GM18868 (cell line): ENCODE data around the gene R3HDM4.
"Not testable (repeated sequence)": the region's sequence is repeated elsewhere in the genome, so short reads cannot be mapped to it uniquely, and the experiment has no call there.

Source experiments
- ATAC-seq: cut with Tn5 transposase; IDR thresholded peaks from one replicate; pipeline ENCODE4 v1.9.1; 2021; ENCODE audit warnings: mild to moderate bottlenecking, moderate library complexity; ENCODE audit not compliant: unreplicated experiment

R3HDM4 gene

DNA sequence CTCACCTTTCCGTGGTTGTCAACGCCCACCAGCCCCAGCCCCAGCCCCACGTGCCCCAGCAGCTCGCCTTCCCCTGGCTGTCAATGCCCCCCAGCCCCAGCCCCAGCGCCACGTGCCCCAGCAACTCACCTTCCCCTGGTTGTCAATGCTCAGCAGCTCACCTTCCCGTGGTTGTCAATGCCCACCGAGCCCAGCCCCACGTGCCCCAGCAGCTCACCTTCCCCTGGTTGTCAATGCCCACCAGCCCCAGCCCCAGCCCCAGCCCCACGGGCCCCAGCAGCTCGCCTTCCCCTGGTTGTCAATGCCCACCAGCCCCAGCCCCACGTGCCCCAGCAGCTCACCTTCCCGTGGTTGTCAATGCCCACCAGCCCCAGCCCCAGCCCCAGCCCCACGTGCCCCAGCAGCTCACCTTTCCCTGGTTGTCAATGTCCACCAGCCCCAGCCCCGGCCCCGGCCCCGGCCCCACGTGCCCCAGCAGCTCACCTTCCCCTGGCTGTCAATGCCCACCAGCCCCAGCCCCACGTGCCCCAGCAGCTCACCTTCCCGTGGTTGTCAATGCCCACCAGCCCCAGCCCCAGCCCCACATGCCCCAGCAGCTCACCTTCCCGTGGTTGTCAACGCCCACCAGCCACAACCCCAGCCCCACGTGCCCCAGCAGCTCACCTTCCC is 34.9 kb downstream of the R3HDM4 start:
- ATAC-seq: not testable (repeated sequence)

DNA sequence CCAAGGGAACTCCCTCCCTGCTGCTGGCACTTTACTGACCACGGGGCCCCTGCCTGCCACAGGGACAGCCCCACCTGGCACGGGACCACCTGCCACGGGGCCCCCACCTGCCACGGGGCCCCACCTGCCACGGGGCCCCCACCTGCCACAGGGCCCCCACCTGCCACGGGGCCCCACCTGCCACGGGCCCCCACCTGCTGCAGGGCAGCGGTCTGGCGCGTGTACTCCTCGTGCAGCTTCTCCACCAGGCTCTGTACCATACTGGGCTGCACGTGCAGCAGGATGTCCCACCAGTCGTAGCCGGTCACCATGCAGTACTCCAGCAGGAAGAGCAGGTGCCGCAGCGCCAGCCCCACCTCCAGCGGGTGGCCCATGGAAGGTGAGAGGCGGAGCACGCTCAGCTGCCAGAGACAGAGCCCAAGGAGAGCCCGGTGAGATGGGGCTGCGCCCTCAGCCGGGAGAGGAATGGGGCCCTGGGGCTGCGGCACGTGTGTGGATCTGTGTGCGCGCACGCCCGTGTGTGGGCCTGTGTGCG is 36.2 kb downstream of the R3HDM4 start:
- no peak for ATAC-seq

DNA sequence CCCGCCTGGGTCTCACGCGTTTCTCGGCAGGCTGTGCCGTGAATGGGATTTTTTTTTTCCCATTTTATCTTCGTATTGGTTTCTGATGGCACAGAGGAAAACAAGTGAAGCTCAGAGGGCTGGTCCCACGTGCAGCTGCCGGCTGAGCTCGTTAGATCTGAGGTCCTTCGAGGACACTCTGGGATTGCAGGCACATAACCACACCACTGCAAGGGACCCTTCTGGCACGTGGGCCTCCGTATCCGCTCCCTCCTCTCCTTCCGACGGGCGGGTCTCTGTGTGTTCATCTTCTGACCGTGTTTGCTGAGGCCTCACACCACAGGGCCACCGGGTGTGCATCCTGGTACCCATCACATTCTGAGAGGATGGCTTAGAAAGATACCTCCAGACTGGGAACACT is 36.9 kb downstream of the R3HDM4 start:
- ATAC-seq: no peak

DNA sequence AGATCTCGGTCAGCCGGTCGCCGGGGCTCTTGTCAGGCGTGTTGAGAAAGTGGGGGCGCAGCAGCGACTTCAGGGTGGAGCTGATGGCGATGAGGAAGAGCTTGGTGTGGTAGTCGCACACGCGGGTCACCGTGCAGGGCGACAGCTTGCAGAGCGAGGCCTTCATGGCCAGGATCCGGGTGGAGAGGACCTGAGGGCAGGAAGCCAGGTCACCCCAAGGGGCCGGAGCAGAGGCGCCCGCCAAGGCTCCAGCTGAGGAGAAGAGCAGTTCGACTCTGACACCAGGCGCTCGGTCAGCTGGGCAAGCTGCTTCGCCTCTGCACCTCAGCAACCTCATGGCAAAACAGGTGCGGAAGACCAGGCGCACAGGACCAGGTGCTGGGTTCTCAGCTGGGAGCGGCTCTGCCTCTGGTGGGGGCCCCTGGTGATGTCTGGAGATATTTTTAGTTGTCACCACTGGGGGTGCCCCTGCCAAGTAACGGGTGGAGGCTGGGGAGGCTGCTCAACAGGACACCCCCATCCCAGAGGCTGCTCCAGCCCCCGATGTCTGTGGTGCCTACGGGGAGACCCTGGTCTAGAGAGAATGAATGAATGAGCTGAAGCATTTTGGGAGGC is 37.6 kb downstream of the R3HDM4 start:
- no peak for ATAC-seq

DNA sequence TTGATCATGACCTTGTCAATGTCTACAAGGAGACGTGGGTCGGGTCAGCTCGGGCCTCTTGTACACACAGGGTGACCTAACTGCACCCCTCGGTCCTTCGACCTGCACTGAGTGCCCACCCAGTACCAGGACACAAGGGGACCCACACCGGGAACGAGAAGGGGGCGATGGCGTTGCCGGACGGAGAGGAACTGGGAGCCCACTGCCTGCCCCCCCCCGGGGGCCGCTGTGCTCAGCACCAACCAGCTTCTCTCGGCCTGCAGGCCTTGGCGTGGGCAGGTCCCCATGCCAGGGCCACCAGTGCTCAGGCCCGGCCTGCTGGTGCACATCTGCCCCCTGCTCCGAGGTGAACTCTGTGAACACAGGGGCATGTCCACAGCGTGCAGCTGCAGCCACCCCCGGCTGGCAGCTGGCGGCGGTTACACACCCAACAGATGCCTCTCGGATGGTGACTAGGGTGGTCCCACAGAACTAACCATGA is 39.4 kb downstream of the R3HDM4 start:
- ATAC-seq: no peak

DNA sequence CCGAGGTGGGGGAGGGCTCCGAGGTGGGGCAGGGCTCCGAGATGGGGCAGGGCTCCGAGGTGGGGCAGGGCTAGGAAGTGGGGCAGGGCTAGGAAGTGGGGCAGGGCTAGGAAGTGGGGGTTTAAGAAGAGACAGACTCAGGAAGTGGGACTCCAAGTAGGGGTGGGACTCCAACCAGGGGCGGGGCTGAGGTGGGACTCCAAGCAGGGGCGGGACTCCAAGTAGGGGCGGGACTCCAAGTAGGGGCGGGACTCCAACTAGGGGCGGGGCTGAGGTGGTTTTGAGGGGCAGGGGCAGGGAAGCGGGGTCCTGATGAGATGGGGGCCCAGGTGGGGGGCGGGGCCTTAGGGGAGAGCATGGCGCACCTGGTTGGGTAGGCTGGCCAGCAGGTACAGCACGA is 39.9 kb downstream of the R3HDM4 start:
- no peak for ATAC-seq

DNA sequence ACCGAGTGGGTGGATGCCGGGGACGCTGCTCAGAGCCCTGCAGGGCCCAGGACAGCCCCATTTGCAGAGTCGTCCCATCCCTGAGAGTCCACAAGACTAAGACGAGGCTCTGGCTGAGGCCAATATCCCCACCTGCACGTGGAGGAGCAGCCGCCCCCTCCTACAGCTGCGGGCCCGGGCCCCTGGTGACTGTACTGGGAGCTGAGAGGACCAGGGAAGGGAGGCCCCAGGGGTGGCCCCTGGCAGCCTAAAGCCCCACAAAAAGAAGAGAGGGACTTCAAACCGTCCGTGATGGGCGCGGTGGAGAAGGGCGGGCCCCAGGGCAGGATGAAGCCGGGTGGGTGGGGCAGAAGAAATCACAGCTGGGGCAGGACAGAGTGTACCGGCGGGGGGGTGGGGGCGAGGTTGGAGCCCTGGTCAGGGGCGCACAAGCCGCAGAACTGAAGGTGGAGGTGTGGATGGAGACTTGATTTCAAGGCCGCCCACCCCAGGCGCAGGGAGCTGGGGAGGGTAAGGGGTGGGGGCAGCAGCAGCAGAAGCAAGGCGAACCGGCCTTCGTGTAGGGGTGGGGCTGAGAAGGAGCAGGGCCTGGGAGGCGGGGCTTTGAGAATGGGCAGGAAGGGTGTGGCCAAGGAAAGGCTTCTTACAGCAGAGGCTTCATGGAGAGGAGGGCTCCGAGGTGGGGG is 40.6 kb downstream of the R3HDM4 start:
- no peak for ATAC-seq

DNA sequence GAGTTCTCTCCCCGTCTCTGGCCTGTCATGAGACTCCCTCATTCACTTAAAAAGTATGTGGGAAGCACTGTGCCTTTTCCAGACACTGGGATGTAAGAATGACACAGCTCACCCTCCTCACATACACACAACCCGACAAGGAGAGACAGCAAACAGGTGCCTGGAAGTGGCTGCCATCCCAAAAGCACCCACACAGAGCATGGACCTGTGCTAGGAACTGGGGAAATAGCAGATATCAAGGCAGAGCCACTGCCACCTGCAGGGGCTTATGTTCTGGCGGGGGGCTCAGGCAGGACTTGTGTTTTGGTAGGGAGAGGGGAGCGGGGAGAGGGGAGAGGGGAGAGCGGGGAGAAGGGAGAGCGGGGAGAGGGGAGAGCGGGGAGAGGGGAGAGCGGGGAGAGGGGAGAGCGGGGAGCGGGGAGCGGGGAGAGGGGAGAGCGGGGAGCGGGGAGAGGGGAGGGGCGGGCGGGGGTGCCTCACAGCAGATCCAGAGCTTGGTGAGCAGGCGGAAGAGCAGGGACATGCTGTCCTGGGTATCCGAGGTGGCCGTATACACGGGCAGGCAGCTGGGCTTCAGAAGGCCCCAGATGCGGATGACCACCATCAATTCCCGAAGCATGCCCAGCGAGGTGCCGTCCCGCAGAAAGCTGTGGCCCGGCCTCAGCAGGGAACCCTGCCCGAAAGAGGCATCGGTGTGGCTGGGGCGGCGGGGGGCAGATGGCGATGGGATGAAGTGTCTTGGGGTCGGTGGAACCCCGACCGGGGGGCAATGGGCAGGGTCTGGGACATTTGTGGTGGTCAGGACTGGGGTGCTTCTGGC is 41.4 kb downstream of the R3HDM4 start:
- ATAC-seq: no peak

DNA sequence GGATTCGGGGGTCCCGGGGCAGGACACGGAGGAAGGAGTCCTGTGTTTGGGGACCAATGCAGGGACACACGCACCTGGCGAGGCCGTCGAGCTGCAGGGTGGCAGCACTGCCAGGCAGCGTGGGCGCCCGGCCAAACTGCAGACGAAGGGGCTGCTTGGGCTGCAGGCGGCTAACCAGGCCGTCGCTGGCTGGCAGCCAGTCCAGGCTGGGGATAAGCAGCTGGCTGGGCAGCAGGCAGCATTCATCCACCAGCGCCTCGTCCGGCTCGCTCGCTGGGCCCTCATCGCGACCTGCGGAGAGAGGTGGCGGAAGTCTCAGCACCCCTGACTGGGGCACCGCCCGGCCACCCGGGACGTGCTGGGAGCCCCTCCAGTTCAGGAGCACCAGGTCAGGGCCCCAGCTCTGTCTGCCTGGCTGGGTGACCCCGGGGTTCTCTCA is 42.0 kb downstream of the R3HDM4 start:
- no peak for ATAC-seq

DNA sequence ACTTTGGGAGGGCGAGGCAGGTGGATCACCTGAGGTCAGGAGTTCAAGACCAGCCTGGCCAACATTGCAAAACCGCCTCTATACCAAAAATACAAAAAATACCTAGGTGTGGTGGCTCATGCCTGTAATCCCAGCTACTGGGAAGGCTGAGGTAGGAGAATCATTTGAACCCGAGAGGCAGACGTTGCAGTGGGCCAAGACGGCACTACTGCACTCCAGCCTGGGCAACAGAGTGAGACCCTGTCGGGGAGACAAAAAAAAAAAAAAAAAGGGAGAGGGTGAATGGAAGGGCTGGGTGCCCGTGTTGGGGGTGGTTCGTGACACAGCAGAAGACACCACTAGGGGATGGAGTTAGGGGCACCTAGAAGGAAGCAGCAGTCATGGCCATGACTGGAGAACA is 42.7 kb downstream of the R3HDM4 start:
- no peak for ATAC-seq

DNA sequence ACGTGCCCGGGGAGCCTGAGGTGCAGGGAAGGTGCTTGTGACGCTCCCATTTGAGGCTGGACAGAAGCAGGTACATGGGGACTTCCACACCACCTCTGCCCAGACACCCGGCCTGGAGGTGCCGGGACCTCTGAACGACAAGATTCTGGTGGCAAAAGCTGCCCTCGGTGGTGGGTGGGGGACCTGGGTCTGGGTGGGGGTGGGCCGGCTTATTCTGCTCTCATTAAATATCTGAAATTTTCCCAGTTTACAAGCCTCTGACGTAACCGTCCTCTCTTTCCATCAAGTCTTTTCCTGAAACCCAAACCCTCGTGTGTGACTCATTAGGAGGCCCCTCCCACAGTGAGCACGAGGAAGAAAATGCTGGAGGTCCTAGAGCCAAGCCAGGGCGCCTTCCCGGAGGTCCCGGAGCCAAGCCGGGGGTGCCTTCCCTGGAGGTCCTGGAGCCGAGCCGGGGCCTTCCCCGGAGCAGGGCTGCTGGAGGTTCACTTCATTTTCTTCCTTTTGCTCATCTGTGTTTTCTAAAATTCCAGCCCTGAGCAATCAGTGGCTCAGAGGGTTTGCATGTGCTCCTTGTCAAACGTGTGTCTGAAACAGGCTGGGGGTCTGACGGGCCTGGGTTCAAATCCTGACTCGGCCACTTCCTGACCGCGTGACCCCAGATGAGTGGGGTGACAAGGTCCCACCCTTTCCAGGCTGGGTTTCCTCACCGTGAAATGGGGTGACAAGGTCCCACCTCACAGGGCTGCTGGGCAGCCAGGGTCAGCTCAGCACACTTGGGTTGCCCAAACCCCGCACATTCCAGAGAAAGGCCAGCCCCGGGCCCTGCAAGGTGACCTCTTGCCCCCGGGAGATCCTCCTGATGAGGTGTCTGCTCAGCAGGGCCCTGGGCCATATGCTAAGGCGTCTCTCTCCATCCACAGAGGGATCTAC is 43.5 kb downstream of the R3HDM4 start:
- no peak for ATAC-seq

DNA sequence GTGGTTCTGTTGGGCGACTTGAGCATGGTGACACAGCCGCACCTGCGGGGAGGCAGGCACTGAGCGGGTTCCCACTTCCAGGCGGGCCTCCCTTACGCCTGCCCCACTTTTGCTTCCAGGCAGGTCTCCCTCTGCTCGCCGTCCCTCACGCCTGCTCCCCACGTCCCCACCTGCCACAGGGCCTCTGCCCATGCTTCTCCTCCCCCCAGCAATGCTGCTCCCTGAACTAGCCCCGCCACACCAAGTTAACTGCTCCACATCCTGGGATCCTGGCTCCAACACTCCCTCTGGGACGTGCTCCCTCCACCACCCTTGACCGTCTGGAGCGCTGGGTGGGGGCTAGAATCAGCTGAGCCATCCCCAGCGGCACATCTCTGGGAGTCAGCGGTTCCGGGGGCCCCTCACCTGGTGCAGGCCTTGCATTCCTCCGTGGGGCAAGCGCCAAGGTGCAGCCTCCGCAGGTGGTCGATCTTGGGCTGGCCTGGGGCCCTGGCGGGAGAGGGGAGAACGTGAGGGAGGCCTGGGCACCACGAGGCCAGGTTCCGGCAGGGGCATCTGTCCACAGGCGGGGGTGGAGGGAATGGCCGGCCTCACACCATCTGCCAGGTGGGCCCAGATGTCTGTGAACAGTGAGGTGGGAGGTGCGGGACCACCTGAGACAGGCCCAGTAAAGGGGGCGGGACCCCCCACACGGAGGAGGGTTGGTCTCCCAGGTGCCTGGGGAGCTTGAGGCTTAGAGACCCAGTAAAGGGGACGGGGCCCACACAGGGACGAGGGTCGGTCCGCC is 44.4 kb downstream of the R3HDM4 start:
- no peak for ATAC-seq

DNA sequence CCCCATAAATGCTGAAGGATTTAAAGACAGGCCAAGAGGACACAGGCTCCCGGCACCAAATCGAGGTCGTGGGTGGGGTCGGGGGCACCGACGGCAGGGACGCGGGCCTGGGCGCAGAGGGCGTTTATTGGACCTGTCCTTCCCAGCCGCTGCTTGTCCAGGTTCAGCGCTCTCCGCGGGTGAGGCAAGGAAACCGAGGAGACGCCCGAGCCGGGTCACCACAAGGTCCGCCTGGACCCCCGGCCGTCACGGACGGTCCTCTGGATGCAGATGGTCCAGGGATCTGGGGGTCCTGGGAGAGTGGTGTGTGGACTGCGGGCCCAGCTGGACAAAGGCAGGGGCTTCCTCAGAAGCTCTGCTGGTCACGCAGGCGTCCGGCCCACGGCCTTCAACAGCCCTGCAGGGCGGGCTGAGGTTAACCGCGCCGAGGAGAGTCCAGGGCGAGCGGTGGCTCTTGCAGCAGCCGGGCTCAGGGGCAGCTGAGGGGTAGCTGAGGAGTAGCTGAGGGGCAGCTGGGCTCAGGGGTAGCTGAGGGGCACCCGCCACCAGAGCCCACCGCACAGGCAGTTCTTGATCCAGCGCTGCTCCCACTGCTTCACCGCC is 45.1 kb downstream of the R3HDM4 start:
- ATAC-seq: no peak

DNA sequence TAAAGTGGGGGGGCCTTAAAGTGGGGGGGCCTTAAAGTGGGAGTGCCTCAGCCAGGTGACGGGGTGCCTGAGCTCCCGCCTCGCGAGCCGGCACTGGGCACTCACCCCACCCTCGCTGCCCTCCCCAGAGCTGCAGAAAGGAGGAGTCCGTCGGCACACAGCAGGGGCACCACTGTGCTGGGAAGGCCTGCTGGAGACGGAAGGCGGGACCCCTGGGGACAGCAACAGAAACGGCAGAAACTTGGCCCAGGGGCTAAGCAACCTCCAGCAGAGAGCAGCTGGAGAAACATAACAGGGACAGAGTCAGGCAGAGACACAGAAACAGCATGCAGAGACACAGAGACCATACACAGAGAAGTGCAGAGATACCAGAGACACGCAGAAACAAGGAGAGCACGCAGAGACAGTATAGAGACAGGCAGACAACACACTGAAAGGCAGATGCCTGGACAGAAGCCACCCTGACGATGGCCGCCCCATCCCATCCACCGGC is 45.7 kb downstream of the R3HDM4 start:
- ATAC-seq: no peak

DNA sequence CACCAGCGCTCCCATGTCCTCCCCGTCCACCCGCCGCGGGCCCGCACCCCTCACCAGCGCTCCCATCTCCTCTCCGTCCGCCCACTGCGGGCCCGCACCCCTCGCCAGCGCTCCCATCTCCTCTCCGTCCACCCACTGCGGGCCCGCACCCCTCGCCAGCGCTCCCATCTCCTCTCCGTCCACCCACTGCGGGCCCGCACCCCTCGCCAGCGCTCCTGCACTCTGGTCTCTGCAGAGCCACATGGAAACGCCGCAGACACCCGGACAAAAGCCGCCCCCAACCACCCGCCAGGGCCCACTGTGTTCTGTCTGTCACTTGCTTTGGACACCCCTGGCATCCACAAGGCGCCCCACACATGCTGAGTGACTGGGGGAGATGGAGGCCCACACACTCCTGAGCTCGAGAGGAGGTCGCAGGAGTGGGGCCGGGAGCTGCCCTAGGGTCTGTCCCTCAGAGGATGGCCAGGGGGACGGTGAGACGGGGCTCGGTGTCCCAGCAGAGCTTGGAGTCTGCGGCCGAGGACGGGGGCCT is 46.2 kb downstream of the R3HDM4 start:
- no peak for ATAC-seq

DNA sequence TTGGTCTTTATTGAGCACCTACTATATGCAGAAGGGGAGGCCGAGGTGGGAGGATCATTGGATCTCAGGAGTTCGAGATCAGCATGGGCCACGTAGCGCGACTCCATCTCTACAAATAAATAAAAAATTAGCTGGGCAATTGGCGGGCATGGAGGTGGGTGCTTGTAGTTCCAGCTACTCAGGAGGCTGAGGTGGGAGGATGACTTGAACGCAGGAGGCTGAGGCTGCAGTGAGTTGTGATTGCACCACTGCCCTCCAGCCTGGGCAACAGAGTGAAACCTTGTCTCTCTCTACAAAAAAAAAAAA is 49.8 kb downstream of the R3HDM4 start:
- ATAC-seq: no peak

DNA sequence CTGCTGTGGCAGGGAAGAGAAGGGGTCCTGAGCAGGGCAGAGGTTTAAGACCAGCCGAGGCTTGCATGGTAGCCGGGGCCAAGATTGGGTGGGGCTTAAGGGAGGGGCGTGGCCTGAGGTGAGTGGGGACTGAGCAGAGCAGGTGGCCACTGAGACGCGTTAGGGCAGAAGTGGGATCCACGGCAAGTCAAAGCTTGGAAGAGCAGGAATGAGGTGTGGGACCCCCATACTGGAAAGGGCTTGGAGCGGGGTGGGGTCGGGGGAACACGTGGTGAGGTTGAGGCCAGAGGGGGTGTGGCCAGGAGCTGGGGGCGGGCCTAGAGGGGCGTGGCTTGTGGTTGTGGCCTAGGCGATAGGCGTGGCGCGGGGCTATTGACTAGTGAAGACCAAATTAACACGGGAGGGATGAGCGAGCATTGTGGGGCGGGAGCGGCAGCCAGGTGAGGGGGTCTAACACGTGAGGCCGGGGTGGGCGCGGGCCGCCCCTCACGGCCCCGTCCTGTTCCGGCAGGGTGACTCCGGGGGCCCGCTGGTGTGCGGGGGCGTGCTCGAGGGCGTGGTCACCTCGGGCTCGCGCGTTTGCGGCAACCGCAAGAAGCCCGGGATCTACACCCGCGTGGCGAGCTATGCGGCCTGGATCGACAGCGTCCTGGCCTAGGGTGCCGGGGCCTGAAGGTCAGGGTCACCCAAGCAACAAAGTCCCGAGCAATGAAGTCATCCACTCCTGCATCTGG is 50.3 kb downstream of the R3HDM4 start:
- no peak for ATAC-seq
